ENCODE results near the gene MTRFR. TPM values are rescaled to one million over a fixed set of nuclear protein-coding genes. Genes with fewer than 3 reads are reported as not detected.

MTRFR gene
- total RNA-seq, 4 donors from 2014 or later: 0.51 to 18.9 (median 8.3) TPM

DNA sequence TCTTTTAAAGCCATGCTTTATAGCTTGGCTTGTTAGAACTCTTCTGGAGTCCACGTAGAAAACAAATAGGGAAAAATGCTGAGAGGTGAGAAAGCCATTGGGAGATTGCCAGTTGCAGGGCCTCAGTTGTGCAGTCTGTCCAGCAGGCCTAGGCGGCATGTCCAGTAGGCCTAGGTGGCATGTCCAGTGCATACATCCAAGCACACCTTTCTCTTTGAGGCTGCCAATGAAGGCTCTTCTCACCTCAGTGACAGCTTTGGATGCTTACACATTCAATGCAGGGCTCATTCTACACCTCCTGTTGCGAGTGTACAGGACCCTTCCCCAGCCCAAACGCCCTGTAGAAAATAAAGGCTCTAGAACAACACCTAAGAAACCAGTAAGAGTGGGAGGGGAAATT lies 25.4 kb downstream of the MTRFR start:
- Histone ChIP-seq H3K27me3 (no peaks in the 10 kb centered on the region), H3K27ac (no peak overlapping the region), H3K9me3 (no peaks in the 10 kb centered on the region), H3K36me3 (no peaks in the 10 kb centered on the region), H3K4me1 (peaks cover 0 to 3% of the 10 kb centered on the region in 2 donors), H3K4me3 (no peak overlapping the region)
- no peak for DNase-seq
- intact Hi-C loops (cut with DNase I; ENCODE audit: low total_unique reads): no loop called here
- no peak for TF ChIP-seq POLR2A (IDR thresholded peaks at IDR 0.05)
- TF ChIP-seq, protein P1, sequence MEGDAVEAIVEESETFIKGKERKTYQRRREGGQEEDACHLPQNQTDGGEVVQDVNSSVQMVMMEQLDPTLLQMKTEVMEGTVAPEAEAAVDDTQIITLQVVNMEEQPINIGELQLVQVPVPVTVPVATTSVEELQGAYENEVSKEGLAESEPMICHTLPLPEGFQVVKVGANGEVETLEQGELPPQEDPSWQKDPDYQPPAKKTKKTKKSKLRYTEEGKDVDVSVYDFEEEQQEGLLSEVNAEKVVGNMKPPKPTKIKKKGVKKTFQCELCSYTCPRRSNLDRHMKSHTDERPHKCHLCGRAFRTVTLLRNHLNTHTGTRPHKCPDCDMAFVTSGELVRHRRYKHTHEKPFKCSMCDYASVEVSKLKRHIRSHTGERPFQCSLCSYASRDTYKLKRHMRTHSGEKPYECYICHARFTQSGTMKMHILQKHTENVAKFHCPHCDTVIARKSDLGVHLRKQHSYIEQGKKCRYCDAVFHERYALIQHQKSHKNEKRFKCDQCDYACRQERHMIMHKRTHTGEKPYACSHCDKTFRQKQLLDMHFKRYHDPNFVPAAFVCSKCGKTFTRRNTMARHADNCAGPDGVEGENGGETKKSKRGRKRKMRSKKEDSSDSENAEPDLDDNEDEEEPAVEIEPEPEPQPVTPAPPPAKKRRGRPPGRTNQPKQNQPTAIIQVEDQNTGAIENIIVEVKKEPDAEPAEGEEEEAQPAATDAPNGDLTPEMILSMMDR (IDR thresholded peaks at IDR 0.05): no peak

DNA sequence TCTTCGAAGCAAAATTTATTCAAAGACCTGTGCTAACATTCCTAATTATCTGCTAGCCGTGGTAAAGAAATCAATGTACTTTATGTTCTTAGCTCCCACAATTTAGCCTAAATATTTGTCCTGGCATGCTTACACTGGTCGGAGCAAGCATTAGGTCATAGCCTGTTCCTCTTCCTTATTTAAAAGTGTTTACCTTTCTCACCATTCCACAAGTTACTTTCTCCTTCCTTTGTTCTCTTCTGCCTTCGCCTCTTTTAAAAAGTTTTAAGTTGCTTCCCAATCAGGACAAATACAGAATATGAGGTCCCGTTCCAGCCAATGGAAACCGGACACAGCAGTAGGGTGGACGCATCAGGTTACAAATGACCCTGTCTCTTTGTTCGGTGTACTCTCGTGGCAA lies 26.8 kb downstream of the MTRFR start:
- Histone ChIP-seq H3K27me3 (no peaks in the 10 kb centered on the region), H3K4me3 (no peak overlapping the region), H3K36me3 (no peaks in the 10 kb centered on the region), H3K27ac (no peak overlapping the region), H3K4me1 (peaks cover 0 to 1% of the 10 kb centered on the region in 2 donors), H3K9me3 (no peaks in the 10 kb centered on the region)
- intact Hi-C loops (cut with DNase I; ENCODE audit: low total_unique reads): no loop called here
- no peak for DNase-seq
- TF ChIP-seq, protein P1 (IDR thresholded peaks at IDR 0.05): no peak
- no peak for TF ChIP-seq POLR2A (IDR thresholded peaks at IDR 0.05)

DNA sequence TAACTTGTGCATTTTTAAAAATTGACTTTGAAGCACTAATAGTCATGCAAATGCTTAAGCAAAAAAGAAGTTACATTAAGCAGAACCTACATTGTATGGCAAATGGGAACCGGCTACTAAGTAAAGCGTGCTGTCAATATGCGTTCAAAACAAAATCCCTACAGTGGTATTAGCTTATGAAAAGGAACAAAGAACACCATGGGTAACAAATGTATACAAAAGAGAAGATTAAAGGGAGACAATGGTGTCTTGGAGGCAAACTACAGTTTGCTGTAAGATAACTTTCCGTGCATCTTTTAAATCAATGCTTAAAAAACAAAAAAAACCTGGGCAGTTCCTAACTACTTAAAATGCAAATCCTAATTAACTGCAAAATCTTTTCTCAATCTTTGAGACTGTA lies 28.0 kb downstream of the MTRFR start:
- TF ChIP-seq, protein P1 (IDR thresholded peaks at IDR 0.05): no peak
- TF ChIP-seq POLR2A (IDR thresholded peaks at IDR 0.05): no peak
- H3K36me3 ChIP-seq: no peaks in the 10 kb centered on the region
- DNase-seq: no peak
- intact Hi-C loops (cut with DNase I; ENCODE audit: low total_unique reads): no loop called here
- no peaks in the 10 kb centered on the region for H3K9me3 ChIP-seq
- no peaks in the 10 kb centered on the region for H3K4me1 ChIP-seq
- H3K27me3 ChIP-seq: no peaks in the 10 kb centered on the region
- H3K4me3 ChIP-seq: no peak overlapping the region
- H3K27ac ChIP-seq: no peak overlapping the region

DNA sequence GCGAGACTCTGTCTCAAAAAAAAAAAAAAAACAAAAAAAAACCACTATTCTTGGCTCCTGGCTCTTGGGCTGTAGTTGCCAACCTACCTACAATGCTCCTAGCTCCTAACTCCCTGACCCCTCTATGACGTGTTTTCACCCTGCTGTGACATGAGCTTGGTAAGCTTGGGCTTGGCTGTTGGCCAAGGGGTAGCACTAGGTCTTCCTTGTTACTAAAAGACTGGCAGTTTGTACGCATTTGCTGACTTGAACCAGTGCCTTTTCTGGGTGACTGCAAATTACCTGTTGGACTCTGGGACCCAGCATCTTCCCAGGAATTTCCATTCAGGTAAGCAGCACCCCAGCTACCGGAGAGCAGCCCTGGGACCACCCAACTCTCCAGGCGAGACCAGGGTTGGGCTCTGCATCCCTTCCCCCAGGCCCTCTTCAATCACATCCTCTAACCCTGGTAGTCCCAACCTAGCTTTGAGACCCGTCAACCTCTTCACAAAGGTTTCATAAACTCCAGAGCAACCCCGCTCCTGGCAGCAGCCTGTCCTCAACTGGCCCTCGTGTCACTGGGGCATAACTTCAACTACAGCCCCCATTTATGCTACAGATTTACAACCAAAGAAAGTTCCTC lies 30.1 kb downstream of the MTRFR start:
- Histone ChIP-seq H3K9me3 (no peaks in the 10 kb centered on the region), H3K27me3 (no peaks in the 10 kb centered on the region), H3K36me3 (no peaks in the 10 kb centered on the region), H3K4me1 (no peaks in the 10 kb centered on the region), H3K4me3 (no peak overlapping the region), H3K27ac (no peak overlapping the region)
- intact Hi-C loops (cut with DNase I; ENCODE audit: low total_unique reads): no loop called here
- no peak for TF ChIP-seq POLR2A (IDR thresholded peaks at IDR 0.05)
- TF ChIP-seq, protein P1 (IDR thresholded peaks at IDR 0.05): no peak
- no peak for DNase-seq

DNA sequence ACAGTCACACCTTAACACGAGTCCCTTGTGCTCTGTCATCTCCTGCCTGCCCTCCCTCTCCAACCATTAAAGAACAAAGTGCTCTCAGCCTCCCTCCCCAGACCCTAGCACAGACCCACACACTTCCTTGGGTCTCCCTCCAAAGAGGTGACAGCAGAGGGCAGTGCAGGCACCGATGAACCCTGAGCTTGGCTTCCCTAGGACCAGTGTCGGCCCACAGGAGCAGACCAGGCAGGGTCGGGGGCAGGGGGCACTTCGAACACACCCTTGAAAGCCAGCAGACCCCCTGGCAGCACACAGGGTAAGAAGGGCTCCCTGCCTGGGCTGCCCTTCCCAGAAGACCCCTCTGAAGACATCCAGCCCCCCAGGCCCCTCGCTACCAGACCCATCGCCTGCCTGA lies 31.4 kb downstream of the MTRFR start:
- TF ChIP-seq POLR2A (IDR thresholded peaks at IDR 0.05): no peak
- TF ChIP-seq, protein P1 (IDR thresholded peaks at IDR 0.05): no peak
- Histone ChIP-seq H3K27me3 (no peaks in the 10 kb centered on the region), H3K4me1 (peaks cover 0 to 8% of the 10 kb centered on the region in 2 donors), H3K27ac (no peak overlapping the region), H3K4me3 (no peak overlapping the region), H3K9me3 (no peaks in the 10 kb centered on the region), H3K36me3 (no peaks in the 10 kb centered on the region)
- no peak for DNase-seq
- intact Hi-C loops (cut with DNase I; ENCODE audit: low total_unique reads): no loop called here

All from uterus (tissue), 4 donors.